ENCODE results near the gene ARRB1. TPM values are rescaled to one million over a fixed set of nuclear protein-coding genes. Genes with fewer than 3 reads are reported as not detected.

The ARRB1 gene
- total and polyA plus RNA-seq, 2 of the 13 experiments (the other 11 are each of a cell fraction or from before 2014, with no cell fraction given), result 22.5 to 35.7 TPM

GRCh38 chr11:75347781-75348566, 3.5 kb downstream of the ARRB1 start (continued):
- TF ChIP-seq MLX (CRISPR knock-in tag; IDR thresholded peaks at IDR 0.05) (no peak), ZBTB43 (CRISPR knock-in tag; conservative IDR thresholded peaks at IDR 0.05) (no peak), SP5 (CRISPR knock-in tag; IDR thresholded peaks at IDR 0.05; ENCODE audit: borderline replicate concordance, low read depth) (no peak), NR2F1 (CRISPR knock-in tag; IDR thresholded peaks at IDR 0.05) (no peak), ZNF382 (CRISPR knock-in tag; IDR thresholded peaks at IDR 0.05; ENCODE audit: borderline replicate concordance) (no peak), PHB2 (IDR thresholded peaks at IDR 0.05; ENCODE audit: partially characterized antibody) (no peak), ZNF30 (CRISPR knock-in tag; IDR thresholded peaks at IDR 0.05) (no peak), TEAD2 (CRISPR knock-in tag; IDR thresholded peaks at IDR 0.05) (no peak), NR2C2 (CRISPR knock-in tag; IDR thresholded peaks at IDR 0.05; ENCODE audit: borderline replicate concordance) (no peak), ZNF331 (CRISPR knock-in tag; IDR thresholded peaks at IDR 0.05) (no peak), ARID3A (IDR thresholded peaks at IDR 0.05; ENCODE audit: low read depth, low read length) (no peak), SIX1 (CRISPR knock-in tag; IDR thresholded peaks at IDR 0.05; ENCODE audit: borderline replicate concordance) (peak; percentile 77), ZBTB39 (CRISPR knock-in tag; IDR thresholded peaks at IDR 0.05) (0 out of 2 replicates have a peak, but pooled peaks have one; percentile 35), ZNF687 (CRISPR knock-in tag; IDR thresholded peaks at IDR 0.05) (0 out of 2 replicates have a peak, but pooled peaks have one; percentile 18), HBP1 (CRISPR knock-in tag; IDR thresholded peaks at IDR 0.05; ENCODE audit: low read depth) (0 out of 2 replicates have a peak, but pooled peaks have one; percentile 22), ZFP36L1 (CRISPR knock-in tag; IDR thresholded peaks at IDR 0.05) (no peak), ZNF567 (CRISPR knock-in tag; IDR thresholded peaks at IDR 0.05; ENCODE audit: borderline replicate concordance) (no peak)
